HG03045 (cell line): ENCODE measurements around the gene PRDM16.

ENCODE experiments used
- ATAC-seq: cut with Tn5 transposase; IDR thresholded peaks from one replicate; pipeline ENCODE4 v1.9.1; 2021; ENCODE audit warnings: mild to moderate bottlenecking, moderate library complexity; ENCODE audit not compliant: unreplicated experiment

The PRDM16 gene

DNA sequence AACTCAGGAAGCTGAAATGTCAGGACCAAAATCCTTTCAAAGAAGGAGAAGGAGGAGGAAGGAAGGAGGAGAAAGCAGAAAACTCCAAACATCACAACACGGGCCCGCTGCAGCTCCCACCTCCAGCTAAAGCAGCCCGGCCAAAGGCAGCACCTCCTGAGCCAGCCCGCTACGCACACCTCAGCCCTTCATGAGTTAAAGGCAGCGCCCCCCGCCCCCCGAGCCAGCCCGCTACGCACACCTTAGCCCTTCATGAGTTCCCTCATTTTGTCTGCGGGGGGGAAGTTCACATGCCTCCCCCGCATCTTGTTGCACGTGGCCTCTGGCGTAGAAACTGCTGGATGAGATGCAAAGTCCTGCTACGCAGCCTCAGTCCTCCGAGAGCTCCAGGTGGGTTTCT is 294.8 kb downstream of the PRDM16 start:
- no peak for ATAC-seq

DNA sequence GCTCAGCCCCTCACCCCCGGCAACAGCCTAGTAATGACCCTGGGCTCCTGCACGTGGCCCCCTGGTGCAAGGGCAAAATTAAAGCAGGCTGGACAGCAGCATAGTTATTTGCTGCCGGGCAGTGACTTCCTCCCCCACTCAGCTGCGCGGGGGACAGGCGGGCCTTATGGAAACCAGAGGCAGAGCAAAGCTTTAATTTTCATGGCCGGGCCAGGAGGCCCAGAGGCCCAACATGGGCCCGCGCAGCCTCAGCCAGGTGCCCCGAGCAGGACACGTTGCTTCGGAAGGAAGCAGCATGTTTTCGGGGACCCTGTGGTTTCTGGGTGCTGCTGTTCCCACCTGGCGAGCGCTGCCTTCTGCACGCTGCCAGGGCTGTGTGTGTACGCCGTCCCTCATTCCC is 295.5 kb downstream of the PRDM16 start:
- ATAC-seq: no peak

GRCh38 chr1:3364983-3365382 is 296.0 kb downstream of the PRDM16 start:
- ATAC-seq: no peak

DNA sequence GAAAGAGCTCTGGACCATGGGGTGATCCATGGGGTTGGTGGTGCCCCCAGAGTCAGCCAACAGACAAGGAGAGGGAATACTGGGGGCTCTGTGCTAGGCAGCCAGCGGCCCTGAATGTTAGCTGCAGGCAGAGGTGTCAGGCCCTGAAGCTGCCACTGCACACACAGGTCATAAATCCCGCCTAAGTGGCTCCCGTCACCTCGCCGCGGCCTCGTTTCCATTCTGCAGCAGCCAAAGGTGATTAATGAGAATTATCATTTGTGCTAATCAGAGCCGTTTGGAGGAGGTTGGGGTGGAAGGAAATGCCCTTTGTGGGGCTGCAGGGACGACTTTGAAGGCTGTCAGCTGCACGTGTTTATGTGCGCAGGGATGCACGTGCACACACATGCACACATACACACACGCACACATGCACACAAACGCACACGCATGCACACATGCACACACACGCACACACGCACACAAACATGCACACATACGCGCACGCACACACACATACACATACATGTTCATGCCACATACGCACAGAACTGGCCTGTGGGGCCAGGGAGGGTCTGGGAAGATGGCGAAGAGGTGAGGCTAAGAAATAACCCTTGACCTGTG is 296.6 kb downstream of the PRDM16 start:
- ATAC-seq: no peak

- no peak for ATAC-seq
Measured at GRCh38 chr1:3366126-3367051, 297.4 kb downstream of the PRDM16 start.

DNA sequence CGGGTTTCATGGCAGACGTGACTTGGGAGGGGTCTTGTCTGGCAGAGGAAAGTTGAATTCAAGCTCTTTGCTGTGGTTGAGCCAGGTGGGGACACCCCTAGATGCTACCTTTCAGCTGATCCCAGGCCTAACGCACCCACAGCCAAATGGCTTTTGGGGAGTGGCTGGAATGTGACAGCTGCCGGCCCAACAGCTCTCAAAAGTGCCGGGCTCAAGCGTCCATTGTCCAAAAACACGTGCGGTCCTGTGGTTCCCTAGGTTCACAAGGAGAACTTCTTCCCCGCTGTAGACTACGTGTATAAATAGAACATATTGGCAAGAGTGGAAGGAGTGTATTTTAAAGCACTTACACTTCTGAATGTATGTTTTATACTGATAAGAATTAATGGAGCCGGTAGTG is 298.4 kb downstream of the PRDM16 start:
- ATAC-seq: no peak

DNA sequence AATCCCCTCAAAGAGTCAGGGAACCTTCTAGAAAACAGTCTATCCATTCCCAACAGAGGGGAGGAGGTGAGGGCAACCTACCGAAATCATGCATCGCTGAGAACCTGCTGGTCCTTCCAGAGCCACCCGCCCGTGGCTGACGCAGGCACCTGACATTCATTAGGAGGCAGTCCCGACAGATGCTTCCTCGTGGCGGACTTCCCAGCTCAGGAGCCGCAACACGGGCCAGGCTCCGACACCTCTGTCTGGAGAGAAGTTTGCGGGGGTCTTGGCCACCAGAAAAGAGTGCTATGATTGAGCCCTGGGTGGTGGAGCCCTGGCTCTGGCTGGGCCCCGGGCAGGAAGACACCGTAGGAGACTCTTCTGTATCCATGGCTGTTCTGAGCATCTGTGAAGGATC is 299.1 kb downstream of the PRDM16 start:
- no peak for ATAC-seq

DNA sequence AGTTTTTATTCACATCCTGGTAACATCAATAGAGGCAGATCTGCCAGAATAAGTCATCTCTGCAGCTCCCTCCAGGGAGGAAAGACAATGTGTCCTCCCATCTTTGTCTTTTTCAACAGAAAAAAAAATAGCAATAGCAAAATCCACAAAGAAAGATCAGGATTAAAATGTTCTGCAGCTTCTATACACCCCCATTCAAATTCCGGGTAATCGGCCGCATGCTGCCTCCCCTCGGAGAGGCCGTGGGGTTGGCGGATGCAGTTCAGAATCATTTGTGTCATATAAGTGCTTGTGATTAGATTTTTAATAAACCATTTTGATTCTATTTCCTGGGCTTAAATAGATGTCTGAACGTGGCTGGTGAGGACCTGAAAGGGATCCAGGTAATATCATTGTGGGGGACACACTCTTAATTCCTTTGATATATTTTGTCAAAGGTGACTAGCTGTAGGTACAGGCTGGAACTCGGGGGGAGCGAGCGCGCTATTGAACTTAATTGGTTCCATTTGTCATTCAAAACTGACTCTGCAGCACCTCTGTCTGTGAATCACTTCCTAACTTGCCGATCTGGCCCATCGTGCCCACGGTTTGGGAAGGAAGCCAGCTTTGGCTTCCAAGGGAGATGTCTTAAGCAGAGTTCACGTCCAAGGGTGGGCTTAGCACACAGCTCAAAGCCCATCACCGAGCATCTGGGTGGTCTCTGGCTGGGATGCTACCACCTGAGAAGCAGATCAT is 299.9 kb downstream of the PRDM16 start:
- ATAC-seq: no peak

DNA sequence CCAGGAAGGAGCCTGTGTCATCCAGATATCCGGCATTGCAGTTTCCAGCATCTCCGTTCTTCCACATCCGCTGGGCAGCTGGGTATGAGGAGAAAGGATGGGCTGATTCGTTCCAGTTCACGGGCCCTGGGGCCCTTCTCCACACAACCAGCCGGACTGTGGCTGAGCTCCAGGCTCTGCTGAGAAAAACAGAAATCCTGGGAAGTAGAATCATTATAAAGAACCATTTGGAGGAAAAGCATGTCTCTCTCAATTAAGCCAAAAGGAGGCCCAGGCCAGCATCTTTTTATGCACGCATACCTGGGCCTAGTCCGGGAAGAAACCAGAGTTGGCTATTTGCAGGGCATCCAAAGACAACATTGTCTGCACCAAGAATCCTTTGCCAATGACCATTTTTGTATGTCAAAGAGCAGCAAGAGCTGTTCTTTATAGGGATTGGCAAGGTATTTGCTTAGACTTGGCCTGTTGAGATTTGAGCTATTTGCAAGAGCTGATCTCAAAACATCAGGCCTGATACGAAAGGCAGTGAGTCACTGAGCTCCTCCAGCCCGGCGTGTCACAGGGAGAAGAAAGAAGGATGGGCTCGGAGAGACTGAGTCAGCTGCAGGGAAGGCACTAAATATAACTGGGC is 300.6 kb downstream of the PRDM16 start:
- no peak for ATAC-seq

- no peak for ATAC-seq
Measured at GRCh38 chr1:3370856-3371703, 302.1 kb downstream of the PRDM16 start.

- ATAC-seq: no peak
Measured at GRCh38 chr1:3372317-3372716, 303.3 kb downstream of the PRDM16 start.

GRCh38 chr1:3373175-3373574 is 304.2 kb downstream of the PRDM16 start:
- ATAC-seq: no peak

DNA sequence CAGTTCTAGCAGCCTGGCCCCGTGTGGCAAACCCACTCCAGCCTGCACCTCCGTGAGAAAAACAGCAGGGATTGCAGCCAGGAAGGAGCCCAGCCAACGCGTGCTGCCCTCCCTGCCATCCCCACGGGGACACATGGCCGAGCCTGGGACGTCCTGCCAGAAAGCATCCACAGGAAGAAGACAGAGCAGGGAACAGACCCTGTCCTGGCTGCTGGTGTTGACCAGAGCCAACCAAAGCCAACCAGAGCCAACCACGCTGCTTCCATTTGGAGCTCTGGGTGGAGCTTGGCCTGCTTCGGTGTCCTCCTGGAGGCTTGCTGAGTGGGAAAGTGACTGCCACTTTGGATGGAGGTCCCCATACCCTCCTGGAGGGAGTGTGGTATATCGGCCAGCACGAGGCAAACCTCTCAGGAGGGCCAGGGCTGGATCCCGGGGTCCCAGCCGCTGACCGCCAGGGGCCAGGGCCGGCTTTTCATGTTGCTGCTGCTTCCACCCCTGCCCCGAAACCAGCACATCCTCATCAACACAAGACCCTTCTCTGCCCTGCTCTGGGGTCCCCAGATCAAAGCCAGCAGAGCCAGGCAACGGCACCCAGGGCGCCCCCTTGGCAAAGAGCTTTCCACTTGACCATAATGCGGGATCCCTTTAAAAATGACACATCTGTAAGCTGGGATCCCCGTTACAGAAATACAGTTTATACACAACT is 304.9 kb downstream of the PRDM16 start:
- no peak for ATAC-seq

DNA sequence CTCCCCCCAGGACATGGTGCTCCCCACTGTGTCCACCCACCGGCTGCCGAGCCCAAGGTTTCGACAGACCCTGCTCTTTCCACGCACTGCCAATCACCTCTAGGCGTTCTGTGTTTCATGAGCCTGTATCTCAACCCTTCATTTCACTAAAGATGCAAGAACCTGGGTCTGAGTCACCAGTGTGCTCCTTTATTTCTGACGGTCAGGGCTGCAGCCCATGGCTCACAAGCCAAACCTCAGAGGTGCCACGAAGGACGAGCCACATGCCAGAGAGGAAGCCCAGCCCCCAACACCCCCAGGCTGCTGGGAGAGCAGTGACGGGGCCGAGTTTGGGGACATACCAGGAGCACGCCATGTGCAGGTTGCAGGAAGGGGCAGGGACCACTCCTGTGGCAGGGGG is 306.2 kb downstream of the PRDM16 start:
- no peak for ATAC-seq

GRCh38 chr1:3377166-3377565 is 308.2 kb downstream of the PRDM16 start:
- no peak for ATAC-seq

DNA sequence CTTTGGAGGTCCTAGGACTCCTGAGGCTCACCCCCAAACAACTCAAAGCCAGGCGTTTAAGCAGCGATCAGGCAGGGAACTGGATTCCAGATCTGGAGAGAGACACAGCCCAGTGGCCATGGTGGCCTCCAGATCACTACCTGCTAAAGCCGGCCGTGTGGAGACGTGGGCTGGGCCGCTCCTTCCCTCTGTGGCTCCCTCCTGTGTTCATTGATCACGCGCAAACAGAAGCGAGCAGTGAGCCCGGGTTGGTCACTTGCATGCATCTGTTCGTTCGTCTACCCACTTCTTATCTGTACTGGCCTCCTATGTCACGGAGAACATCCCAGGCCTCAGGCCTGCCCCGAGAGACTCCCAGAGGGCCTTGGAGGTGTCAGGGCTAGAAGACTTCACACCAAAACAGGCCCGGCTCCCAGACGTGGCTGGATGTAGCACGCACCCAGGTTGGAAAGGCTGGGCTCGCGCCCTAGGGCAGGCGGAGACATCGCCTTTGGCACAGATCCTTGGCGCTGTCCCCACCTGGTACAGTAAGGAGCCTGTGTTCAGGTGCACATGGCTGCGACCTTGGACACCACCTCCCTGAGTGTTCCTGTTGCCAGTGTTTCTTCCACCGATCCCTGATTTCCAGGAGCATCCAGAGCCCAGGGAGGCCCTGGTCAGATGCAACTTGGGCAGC is 308.7 kb downstream of the PRDM16 start:
- ATAC-seq: no peak

DNA sequence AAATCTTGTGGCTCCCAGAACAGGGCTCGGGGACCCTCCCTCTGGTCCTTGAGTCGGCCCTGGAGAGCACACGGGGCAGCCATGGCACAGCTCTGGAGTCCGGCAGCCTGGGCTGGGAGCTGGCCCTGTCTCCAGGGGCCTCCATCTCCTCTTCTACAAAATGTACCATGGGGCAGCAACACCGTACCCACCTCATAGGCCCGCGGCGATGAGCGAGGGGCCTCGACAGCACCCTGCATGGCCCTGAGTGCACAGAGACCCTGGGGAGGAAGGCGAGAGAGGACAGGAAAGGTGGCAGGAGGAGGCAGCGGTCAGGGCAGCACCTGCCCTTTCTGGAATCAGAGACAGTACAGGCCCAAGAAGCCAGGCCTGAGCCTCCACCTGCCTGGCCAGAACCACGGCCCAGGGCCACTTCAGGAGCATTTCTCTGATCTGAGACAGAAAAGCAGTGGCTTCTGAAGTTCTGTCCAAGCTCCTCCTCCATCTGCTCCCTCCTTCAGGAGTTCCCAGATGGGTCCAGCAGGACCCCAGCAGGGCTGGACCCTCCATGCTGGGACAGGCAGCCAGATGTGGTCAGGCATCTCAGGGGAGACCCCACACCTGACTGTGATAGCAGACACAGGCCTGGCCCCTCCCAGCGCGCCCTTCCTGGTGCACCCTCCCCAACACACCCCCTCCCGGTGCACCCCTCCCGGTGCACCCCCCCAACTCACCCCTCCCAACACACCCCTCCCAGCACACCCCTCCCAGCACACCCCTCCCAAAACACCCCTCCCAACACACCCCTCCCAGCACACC is 309.6 kb downstream of the PRDM16 start:
- ATAC-seq: no peak

- ATAC-seq: no peak
Measured at GRCh38 chr1:3379934-3380333, 310.9 kb downstream of the PRDM16 start.
